CD4-positive, alpha-beta T cell treated with Interferon gamma for 1 hour (primary cell): ENCODE data around the gene CXCR6.
"Not testable (repeated sequence)": the region's sequence is repeated elsewhere in the genome, so short reads cannot be mapped to it uniquely, and the experiment has no call there.

Experiments used
- DNase-seq: peaks from one replicate; pipeline ENCODE4 v3.0.0-alpha.2; 2020

Gene CXCR6

GRCh38 chr3:45992133-45992729 is 49.0 kb downstream of the CXCR6 start:
- DNase-seq = no peak

GRCh38 chr3:45992821-45993221 is 49.6 kb downstream of the CXCR6 start:
- DNase-seq = no peak

- no peak for DNase-seq
Observed at GRCh38 chr3:45993421-45994027, 50.3 kb downstream of the CXCR6 start.

- peak; percentile 53 for DNase-seq
Observed at GRCh38 chr3:45994419-45995235, 51.4 kb downstream of the CXCR6 start.

DNA sequence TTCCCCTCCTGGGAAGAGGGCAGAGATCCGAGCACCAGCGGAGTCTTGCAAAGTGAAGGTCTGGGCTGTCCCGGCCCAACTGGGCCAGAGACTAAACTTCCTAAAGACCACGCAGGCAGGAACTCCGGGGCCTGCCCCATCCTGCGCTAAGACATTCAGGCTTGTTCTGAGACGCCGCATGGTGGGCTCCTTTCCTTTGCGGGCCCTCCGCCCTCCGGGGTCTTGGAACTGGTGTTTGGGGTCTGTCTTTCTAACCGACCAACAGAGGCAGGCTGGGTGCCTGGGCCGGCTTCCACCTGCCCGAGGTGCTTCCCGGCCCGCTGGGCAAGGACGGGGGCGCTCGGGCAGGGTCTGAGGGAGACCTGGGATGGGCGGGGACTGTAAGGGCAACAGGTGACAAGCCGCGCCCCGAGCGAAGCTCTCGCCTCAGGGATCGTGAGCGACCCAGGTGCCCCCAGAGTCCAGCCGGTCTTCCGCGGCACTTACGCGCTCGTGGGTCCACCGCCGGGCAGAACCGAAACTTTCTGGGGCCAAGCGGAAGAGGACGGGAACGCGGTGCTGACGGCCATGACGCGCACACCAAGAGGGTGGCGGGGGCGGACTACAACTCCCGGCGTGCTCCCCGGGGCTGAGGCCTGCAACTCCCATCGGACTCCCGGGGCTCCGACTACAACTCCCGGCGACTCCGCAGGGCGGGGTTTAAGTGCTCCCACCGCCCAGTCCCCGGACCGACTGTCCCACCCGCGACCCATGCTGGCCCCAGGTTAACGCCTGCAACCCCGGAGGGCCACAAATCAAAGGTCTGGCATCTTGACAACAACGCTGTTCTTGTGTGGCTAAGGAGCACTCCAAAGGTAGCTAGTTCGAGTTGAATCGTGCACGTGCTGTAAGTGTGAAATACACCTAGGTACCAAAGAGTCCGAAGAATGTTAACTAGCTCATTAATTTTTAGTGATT is 52.2 kb downstream of the CXCR6 start, which contains the start of gene FYCO1:
TSS of gene FYCO1 (minus strand) at position 589 of the 957 bp plus-strand sequence. CDS start 10,914 bp downstream, outside the sequence.
- DNase-seq = peak; percentile 89

GRCh38 chr3:45997499-45997898 is 54.2 kb downstream of the CXCR6 start:
- not testable (repeated sequence) for DNase-seq

DNA sequence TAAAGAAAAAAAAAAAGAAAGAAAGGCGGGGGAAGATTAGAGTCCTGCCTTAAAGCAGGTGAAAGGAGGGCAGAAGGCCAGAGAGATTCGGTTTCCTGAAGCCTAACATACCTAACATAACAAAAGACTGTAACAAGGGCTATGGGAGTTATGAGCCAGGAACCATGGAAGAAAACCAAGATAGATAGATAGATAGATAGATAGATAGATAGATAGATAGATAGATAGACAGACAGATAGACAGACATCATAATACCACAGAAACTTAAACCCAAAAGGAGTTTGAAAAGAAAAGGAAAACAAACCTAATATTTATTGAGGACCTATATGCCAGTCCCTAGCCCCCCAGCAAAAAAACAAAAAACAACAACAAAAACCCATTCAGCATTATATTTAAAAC is 54.7 kb downstream of the CXCR6 start:
- no peak for DNase-seq
